Stimulated activated CD8-positive, alpha-beta memory T cell treated with anti-CD3 and anti-CD28 coated beads, Interleukin-15, amount 100 ng/mL, for 48 hours (primary cell): ENCODE results near the gene SMOC2.

Experiments used
- DNase-seq, 2 donors: peaks; one replicate each; pipeline ENCODE4 v3.0.0-alpha.2; 2020; ENCODE audit warnings: low read depth in 2 of 2

The SMOC2 gene

DNA sequence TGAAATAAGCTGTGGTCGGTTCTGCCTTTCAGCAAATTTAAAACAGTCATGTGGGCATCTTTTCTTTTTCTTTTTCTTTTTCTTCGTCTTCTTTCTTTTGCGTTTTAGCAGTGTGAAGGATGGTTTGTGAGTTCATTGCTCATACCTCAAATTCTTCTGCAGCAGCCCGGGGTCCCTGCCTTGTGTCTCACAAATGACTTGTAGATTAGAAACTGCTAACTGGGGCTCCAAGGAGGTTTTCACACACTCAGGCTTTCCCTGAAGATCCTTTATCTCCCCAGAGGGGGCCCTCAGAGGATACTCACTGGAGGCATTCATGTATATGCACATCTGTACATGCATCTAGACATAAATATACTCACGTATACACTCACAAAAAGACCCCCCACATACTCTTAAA lies 1.7 kb downstream of the SMOC2 start:
- DNase-seq: no peak

DNA sequence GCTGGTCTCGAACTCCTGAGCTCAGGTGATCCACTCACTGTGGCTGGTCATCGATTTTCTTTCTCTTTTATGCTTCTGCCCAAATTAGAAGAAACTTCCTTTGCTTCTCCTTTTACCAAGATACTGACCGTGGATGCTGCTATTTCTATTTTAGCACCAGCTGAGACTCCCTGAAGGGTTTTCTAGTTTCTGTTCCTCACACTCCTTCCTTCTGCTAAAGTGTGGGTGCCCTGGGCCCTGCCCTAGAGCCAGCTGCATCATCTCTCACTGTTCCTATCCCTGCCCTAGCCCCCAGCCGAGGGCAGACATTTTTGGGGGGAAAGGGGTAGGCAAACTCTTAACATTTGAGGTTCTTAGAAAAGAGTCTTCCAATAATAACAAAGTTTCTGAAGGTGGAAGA lies 6.3 kb downstream of the SMOC2 start:
- no peak for DNase-seq

DNA sequence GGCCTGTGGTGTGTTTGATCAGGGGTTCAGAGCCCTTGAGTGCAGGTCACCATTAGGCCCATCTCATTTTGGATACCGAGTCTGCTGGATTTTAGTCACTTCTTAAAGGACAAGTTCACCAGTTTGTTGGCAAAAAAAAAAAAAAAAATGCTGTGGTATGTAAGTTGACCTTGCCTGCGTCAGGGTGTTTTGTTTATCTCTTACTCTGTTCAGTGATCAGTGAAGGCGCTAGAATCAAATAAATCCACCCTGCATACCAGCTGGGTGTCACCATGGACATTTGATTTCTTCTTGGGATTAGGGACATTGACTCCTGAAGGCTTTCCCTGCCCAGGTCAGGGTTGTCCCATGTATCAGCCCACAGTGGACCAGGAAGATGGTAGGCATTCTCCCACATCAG lies 6.7 kb downstream of the SMOC2 start:
- no peak for DNase-seq

DNA sequence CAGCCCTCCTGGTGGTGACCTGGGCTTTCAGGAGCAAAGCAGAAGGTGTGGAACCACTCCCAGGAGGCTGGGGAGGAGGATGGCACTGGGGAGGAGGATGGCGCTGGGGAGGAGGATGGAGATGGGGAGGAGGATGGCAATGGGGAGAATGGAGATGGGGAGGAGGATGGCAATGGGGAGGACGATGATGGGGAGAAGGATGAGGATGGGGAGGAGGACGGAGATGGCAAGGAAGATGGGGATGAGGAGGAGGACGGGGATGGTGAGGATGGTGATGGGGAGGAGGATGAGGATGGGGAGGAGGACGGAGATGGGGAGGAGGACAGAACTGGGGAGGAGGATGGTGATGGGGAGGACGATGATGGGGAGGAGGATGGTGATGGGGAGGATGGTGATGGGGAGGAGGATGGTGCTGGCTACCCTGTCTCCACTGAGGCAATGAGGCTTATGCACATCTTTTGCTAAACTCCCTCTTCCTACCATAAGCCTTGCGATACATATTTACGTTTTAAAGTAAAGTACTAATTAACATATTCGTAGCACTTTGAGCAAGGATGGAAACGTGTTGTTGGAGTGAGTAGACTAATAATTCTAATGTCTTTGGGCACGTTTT lies 7.4 kb downstream of the SMOC2 start:
- no peak for DNase-seq

DNA sequence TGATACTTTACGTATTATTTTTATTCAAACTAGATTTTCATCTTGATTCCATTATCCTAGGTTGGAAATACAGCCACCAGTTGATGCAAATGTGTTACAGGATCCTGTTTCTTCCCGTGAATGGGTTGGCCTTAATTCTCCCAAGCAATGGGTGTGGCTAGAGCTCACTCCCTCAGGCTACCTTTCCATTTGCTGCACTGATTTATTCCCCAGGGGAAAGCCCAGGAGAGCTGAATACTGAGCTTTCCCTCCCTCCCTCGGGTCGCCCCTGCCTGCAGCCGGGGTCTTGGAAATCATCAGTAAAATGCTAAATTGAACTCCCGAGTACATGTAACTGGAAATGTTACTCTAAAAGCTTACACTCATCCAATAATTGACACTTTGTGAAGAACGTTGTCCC lies 9.9 kb downstream of the SMOC2 start:
- no peak for DNase-seq

DNA sequence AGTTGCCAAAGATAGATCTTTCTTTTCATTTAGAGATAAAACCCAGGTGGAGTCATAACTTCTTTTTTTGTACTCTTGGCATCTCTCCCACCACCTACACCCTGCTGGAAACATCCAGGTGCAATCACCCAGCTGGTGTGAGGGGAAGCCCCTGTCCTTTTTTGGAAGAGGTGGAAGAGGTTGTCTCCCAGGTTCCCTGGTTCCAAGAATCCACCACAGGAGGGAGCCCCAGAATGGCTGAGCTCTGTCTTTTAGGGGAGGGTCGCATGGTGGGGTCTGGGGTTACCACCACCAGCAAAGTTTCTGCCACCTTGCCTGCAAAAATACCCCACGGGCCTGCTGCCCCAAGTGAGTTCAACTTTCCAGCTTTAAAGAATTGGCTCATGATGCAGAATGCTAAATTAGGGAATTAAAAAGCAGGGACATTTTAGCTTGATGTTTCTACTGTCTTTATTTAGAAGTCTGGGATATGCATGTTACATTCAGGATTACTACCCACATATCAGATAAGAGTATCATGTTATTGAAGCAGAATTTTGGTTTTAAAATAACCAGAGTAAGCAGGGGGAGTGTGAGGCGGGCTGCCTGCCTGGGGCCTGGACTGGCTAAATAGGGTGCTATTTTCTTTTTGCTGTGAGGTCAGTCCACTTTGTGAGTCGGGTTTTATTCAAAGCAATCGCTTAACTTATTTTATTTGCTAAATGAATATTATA lies 11.0 kb downstream of the SMOC2 start:
- DNase-seq: no peak

DNA sequence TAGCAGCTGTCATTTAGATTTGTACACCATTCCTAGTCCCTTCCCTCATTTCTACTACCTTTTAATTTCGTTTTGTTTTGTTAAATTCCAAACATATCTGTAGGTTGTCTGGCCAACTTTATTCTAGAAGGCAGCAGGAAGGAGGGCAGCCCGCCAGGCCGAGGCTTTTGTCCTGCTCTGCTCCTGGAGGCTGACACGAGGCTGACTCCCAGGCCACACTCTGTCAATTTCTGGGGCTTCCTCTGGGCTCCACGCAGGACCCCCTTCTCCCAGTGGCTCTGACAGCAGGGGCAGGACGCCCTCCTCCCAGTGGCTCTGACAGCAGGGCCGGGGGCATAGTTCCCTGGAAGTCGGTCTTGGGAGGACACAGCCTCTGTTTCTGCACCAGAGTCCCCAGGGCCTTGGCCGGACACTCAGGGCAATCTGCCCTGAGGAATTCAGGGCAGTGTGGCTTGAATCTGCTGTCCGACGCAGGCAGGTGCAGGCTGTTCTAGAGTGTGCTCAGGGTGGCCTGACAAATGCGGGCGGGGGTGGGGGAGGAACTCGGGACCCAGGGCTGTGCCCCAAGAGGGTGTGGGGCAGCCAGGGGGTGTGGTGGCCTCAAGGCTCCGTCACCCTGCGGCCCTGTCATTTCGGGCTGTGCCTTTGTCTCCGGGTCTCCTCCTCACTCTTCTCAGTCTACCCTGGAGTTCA lies 11.8 kb downstream of the SMOC2 start:
- DNase-seq: no peak

DNA sequence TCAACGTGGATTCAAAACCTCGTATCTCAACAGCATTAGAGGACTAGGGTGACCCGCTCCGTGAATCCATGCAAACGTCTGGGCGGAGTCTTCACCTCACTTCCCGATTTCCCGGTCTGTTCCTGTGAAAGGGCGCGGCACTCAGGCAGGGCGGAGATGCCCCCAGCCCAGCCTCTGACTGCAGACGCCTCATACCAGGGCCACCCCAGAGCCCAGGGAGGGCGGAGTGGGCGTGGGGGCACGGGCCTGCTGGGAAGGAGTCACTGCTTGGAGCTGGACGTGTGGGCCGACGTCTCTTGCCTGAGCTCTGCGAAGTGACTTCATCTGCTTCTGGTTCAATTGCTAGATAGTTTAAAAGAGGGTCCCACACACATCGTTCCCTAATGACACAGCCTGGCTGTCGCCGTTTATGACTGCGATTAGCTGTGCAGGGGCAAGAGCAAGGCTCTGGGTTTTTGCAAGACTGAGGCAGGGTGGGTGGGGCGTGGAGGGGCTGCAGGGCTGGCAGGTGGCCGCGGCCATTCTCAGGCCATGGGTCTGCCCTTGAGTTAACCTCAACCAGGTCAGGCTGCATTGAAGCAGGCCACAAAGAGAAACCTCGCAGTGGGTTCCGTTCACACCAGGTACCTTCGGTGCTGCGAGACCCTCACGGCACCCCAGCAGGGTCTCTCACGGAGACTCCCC lies 15.0 kb downstream of the SMOC2 start:
- DNase-seq: no peak

DNA sequence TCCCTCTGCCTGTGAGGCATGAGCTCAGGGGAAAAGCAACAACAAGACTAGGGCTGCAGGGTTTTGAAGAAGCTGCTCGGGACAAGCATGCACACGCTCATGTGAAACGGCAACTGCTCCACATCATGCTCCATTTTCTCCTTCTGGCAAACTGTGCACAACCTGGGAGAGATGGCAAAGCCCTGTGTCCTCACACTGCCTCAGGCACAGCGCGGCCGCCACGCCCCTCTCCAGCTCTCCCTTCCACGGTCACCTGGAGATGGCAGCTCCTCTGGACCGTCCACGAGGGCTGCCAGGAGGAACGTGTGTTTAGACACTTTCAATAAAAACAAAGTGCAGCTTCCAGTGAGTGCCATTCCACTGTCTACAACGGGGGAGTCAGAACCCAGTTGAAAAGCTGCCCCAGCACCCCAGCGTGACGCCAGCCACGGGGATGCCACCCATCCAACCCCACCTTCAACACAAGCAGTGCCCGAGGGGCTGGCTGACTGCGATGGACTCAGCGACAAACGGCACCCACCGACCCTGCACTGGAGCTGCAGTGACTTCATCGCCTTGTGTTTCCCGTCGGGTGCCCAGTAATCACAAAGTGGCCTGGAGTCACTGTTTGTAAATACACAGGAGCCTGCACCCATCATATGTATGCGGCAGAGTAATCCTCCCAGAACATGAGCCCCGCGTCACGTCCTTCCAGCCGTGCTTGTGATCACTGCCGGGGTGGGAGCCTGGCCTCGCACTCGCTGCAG lies 16.1 kb downstream of the SMOC2 start:
- no peak for DNase-seq

DNA sequence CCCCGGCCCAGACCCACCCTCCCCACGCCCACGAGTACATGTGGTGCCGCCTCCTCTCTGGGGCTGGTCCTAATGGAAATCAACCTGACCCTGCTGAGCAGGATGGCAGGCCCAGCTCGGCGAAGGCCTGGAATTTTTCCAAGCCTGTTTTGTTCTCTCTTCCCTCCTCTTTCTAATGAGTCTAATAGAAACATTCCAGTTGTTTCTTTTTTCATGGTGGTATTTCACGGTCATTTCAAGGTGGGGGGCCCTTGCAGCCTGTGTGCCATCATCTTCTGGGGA lies 16.6 kb downstream of the SMOC2 start:
- DNase-seq: no peak

DNA sequence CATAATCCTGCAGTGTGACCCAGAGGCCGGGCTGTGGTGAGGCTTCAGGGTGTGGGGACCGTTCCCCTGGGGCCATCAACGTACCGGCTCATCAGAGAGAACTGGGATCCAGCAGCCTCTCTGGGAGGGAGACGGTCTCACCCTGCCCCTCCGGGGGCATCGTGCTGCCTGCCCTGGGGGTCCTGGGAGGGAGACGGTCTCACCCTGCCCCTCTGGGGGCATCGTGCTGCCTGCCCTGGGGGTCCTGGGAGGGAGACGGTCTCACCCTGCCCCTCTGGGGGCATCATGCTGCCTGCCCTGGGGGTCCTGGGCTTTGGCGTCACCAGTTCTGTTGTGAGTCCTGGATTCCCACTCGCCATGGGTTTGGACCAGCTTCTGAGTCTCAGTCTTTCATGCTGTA lies 17.1 kb downstream of the SMOC2 start:
- no peak for DNase-seq

DNA sequence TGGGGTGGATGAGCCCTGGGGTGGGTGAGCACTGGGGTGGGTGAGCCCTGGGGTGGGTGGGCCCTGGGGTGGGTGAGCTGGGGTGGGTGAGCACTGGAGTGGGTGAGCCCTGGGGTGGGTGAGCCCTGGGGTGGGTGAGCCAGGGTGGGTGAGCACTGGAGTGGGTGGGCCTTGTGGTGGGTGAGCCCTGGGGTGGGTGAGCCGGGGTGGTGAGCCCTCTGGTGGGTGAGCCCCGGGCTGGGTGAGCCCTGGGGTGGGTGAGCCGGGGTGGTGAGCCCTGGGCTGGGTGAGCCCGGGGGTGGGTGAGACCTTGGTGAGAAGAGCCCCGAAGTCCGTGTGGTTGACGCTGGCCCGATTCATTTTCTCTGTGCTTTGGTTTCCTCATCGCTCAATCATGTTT lies 18.6 kb downstream of the SMOC2 start:
- no peak for DNase-seq

DNA sequence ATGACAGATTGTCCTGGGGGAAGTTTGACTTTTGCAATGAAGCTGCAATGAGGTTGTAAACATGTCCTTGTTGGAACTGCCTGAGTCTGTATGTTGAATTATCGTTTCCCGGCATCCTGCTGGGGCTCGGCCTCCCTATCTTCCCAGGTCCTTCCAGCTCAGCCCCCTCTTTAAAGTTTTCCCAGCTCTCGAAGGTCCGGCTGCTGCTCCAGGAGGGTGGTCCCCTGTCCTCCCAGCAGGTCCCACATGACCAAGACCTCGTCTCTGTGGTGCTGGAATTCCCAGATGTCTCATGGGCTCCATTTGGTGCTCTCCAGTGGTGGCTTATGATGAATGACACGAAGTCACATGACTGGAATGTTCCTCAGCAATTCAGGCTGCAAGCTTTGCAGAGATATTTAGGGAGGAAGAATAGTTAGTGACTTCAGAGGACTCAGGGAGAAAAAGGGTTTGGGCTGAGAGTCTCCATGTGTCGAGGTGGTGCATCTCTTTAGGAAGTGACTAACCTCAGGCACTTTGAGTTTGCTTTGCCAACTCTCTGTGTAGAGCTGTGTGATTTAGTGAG lies 21.4 kb downstream of the SMOC2 start:
- DNase-seq: no peak

DNA sequence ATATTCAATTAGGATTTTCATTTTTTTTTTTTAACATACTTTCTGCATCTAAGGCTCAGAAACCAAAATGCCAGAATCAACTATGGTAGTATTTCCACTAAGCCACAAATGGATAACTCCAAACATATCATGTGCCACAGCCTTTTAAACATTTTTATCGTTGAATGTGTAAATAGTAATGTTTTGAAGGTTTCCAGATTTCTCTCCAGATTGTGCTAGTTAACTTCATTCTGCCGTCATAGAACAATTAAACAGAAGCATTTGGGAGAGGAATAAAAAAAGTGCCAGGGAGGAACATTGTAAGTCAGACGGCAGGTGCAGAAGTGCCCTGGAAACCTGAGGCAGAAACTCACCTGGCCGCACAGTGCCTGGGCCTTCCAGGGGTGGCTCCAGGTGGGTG lies 23.6 kb downstream of the SMOC2 start:
- DNase-seq: no peak

DNA sequence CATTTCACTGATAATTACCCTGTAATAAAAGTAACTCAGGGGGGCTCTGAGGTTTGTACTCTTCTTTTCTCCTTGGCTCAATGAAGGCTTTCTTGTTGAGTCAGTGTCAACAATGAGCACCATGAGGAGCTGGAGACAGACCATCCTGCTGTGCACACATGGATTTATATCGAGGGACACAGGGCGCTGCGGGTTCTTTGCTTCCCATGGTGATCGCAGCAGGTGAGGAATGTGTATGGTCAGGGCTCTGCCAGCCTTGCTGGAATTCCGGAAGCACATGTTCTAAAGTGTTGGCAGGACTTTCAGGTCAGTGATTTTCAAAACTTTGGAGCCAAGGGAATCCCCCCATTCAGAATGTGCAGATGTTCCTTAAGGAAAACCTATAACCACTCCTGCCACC lies 27.1 kb downstream of the SMOC2 start:
- no peak for DNase-seq

DNA sequence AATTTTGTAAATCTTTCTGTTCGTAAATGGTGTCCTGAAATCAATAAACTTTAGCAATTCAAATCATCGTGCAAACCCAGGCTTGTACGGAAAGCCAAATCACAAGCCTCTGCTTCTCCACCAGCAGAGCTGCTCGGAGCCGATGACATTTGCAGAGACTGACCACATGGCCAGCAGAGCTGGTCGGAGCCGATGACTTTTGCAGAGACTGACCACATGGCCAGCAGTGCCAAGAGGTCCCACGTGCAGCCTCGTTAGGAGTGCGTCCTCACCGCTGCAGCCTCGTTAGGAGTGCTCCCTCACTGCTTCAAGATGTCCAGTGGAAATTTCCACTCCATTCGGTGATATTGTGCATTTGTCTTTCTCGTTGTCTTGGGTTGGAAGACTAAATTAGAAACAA lies 28.5 kb downstream of the SMOC2 start:
- DNase-seq: no peak

DNA sequence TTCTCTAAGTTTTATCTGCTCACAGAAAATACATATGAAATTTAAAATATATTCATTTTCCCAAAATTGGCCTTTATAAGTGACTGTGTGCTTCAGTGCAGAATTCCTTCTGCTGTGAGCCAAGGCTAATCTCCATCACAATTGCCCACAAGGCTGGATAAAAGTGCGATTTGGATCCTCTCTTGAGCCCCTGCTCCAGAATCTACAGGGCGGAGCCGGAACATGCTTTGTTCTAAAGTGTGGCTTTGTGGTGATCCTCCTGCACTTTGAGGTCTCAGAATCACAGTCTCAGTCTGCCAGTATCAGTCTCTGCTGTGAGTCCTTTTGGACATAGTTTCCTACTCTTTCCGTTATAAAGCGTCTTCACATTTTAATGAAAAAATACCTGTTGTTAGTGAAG lies 28.9 kb downstream of the SMOC2 start:
- DNase-seq: no peak

DNA sequence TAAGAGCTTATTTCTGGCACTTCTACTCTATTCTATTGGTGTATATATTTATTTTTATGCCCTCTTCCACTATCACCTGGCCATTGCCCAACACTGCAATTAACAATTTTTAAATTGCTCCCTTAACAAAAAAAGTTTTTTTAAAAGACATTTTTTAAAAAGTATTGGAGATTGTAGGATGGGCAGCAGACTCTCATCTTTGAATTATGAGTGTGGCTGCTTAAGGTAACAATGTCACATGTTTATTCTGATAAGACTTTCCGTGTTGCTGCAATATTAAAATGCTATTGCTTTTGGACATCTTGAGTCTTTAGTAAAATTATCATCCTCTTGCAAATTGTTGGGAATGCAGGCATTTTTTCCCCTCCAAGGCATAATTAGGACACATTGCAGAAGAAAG lies 31.4 kb downstream of the SMOC2 start:
- no peak for DNase-seq

DNA sequence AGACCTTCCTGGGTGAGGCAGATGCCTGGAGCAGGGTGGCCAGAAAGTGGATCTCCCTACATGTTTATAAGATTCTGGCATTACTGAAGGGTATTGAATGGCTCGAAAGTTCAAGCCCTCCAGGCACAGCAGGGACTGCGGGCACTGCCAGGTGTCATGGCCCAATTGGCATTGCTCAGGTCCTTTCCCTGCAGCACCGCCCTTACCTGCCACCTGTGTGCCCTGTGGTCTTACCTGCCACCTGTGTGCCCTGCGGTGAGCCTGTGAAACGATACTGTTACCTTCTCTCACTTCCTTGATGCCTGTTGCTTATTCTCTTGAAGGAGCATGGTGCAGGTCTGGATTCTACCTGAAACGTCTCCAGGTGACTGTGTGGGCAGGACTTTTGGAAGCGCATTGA lies 32.2 kb downstream of the SMOC2 start:
- DNase-seq: no peak

DNA sequence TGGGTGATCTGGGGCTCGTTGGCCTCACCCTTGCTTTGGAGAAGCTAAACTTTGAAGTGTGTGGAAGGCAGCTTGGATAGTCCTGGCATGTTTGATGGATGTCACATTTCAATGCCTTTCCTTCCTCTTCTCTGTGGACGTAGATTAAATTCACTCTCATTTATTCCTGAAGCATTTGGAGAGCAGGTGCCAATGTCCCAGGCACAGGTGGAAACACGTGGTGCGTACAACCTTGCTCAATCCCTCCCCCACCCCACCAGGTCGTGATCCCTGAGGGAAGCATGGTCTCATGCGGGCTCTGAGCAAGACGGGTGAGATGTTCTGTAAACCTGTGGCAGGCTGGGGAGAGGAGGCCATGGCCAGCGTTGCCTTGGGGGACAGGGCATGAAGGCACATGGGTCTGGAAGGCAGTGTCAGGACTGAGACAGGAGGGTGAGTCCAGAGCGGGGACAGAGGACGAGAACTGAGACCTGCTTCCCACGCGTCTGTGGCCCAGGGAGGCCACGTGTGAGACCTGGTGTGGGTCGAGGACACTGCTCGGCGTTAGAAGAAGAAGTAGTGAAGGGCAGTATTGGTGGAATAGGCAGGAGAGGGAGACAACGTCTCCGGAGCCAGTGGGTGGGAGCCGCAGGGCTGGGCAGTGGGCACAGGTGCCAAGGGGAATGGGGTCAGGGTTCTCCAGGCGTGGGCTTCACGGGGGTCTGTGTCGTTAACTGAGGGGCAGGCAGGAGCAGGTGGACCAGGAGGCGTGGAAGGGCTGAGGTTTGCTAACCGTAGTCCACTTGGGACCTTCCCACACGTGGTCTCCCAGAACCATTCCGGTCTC lies 34.4 kb downstream of the SMOC2 start:
- DNase-seq: no peak

DNA sequence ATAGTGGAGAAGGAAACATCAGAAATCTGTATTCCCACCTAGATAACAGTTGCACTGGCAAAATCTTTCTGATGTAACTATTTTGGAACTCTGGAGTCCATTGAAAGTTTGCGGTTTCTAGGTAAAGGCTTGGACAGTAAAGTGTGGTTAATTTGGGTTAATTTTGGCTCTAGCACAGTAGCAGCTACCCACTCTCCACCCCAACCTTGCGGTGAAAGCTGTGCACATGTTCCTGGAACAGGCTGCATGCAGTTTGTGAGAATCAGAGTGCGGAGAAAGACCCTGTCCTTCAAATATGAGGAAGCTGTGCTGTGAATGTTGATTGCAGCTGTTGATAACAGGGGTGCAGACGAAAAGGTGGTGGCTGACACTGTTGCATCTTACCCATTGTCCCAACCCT lies 38.4 kb downstream of the SMOC2 start:
- DNase-seq: no peak
